ENCODE data around the gene MTURN.
"Not testable (repeated sequence)": the region's sequence is repeated elsewhere in the genome, so short reads cannot be mapped to it uniquely, and the experiment has no call there.

MTURN gene

DNA sequence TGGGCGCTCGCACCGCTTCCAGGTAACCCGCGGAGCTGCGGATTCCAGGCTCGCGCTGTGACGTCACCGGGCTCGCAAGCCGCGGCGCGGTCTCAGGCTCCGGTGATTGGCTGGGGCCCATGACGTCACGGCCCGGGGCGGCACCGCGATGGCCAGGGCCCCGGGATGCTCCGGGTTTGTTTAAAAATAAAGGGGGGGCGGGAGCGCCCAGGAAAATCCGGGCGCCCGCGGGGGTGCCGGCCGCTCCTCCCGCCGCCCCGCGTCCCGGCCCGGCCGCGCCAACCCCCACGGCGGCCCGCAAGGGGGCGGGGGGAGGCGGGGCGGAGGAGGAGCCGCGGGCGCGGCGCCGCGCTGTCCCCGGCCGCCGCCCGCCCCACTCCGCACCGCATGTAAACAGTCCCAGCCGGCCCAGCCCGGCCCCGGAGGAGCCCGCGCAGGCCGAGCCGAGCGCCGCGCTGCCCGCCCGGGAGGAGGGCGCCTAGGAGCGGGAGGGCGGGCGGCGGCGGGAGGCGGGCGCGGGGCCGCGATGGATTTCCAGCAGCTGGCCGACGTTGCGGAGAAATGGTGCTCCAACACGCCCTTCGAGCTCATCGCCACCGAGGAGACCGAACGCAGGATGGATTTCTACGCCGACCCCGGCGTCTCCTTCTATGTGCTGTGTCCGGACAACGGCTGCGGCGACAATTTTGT is at the start of gene MTURN:
Gene MTURN, plus strand, starts transcription at position 376 of the 690 bp plus-strand sequence. Its CDS starts 151 bp downstream, at position 527.
- peak; percentile 82 for DNase-seq (ENCODE audit: low spot score)

DNA sequence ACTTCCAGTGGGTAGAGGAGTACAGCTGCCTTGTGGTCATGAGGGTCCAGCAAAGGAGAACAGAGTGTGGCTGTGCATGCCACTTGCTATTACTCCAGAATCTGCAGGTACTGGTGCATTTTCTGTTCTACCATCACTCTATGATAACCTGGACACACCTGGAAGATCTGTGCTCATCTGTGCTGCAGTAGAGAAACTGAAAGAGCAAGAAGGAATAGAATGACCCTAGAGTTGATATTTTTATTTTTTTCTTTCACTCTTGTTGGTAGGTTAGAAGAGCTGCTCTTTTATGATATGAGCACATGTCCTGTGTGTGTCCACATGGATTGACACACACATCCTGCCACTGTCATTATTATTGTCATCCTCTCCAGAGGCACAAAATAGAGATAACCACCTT is 48.3 kb upstream of the MTURN start:
- DNase-seq (ENCODE audit: low spot score) = no peak

DNA sequence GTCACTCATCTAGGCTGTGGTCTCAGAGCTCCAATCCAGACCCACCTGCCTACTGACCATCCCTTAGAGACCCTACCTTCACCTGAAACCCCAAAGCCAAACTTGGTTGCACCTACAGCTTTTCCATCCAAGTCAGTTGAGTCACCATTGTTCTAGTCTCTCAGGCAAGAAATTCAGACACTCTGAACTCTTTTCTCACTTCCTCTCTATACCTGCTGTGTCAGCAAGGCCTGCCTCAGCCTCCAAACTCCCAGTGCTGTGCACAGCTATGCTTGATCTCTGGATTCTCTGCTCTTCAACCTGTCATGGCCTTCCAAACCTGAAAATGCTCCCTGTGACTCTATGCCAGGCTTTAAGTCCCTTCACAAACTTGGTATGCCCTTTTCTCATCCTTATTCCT is 47.4 kb upstream of the MTURN start:
- DNase-seq (ENCODE audit: low spot score) = no peak

DNA sequence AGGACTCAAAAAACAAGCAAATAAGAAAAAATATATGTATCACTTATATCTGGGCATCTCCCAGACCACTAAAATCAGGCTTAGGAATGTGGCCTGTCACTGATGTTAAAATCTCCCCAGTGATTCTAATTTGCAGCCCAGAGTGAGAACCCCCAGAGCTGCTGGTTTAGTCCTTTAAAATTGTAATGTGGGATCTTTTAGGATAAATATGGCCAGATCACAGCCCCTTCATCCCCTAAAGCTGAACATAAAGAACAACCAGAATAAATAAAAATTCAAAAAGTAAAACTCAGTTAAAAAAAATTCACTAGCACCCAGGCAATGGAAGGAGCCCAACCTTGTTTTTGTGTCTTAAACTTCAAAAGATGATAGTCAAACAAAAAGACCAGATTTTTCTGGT is 46.4 kb upstream of the MTURN start:
- DNase-seq (ENCODE audit: low spot score) = no peak

DNA sequence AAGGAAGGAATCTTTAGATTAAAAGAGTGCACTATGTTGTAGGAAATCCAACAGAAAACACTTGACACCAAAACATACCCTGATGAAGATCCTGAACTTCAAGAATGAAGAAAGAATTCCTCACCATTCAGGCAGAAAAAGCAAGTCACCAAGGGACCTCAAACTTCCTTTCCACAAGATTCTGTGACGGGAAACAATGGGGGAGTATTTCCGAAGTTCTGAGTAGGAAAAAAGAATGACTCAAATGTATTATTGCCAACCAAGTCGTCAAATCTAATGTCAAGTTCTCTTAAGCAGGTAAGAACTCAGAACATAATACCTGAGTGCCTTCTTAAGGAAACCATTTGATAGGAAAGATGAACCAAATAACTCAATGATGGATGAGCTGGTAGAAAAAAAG is 44.7 kb upstream of the MTURN start:
- no peak for DNase-seq (ENCODE audit: low spot score)

DNA sequence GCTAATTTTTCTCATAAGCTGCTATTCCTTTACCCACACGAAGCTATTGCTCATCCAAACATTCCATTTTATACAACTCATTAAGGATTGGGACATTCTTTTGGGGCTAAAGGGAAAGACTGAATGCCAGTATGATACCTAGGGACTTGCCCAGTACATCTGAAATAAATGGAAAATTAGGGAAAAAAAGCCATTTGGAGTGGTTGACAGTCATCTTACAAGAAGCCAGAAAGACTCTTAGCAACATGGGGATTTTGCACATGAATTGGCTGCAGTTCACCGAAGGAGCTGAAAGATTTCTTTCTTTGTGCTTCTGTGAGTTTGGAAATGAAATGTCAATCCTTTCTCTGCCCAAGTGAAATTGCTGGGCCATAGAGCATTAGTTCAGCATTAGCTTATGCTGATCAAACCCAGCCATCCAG is 43.3 kb upstream of the MTURN start:
- no peak for DNase-seq (ENCODE audit: low spot score)

DNA sequence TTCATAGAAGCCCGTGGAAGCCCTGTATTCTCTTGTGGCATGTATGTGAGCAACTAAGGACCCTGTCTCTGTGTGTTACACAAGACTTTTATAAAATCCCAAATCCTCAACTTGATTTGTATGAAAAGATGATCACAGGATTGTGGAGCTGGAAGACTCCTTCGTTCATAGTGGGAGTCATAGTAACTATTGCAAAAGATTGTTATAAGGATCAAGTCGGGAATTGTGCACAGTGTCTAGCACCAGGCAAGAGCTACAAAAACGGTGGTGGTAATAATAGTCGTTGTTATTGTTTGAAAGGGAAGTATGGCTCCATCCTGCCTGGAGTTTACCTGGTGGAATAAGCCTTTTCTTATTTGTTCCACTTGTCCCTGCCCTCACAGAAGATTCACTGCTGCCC is 42.8 kb upstream of the MTURN start:
- no peak for DNase-seq (ENCODE audit: low spot score)

DNA sequence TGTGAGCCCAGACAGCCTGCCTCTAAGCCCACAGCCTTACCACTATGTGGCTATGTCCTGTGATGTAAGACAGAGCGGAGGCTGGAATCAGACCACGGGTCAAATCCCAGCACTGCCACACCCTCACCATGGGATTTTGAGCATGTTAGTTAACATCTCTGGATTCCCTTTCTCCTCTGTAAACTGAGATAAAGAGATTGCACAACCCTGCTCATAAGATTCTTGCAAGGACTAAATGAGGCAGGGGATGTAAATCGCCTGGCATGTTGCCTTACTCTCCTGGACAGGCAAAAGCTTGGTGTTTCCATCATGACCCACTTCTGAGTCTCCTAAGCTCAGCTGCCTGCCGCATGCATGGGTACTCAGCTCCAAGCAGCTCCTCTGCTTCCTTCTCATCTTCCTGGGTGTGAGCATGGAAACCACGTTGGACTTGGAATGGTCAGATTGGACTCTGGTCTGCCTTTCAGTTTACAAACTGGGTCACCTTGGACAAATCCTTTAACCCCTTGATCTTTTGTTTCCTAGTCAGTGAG is 41.3 kb upstream of the MTURN start:
- DNase-seq (ENCODE audit: low spot score) = no peak

DNA sequence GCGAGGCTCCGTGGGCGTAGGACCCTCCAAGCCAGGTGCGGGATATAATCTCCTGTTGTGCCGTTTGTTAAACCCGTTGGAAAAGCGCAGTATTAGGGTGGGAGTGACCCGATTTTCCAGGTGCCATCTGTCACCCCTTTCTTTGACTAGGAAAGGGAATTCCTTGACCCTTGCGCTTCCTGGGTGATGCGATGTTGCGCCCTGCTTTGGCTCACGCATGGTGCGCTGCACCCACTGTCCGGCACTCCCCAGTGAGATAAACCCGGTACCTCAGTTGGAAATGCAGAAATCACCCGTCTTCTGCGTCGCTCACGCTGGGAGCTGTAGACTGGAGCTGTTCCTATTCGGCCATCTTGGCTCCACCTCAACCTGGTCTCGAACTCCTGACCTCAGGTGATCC is 36.2 kb upstream of the MTURN start:
- DNase-seq (ENCODE audit: low spot score) = not testable (repeated sequence)

DNA sequence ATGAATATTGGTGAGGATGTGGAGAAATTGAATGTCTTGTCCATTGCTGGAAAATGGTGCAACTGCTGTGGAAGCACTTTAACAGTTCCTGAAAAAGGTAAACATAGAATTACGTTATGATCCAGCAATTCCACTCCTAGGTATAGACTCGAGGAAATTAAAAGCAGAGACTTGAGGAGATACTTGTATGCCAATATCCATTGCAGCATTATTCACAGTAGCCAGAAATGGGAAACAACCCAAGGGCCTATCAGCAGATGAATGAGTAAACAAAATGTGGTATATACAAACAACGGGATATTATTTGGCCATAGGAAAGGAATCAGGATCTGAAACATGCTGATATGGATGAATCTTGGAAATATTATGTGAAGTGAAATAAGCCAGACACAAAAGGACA is 32.5 kb upstream of the MTURN start:
- no peak for DNase-seq (ENCODE audit: low spot score)

DNA sequence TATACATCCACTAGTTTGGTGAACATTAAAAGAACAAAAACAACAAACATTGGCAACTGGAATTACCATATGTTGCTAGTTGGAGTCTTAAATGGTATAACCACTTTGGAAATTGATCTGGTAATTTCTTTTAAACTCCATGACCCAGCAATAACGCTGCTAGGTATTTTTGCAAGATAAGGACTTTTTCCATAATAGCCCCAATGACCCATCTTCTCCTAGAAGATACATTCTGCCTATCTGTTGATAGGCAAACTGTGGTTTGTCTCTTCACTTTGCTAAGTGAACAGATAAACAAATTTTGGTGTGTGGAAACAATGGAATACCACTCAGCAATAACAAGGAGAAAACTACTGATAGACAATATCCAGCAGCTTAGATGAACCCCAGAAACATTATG is 30.6 kb upstream of the MTURN start:
- no peak for DNase-seq (ENCODE audit: low spot score)

DNA sequence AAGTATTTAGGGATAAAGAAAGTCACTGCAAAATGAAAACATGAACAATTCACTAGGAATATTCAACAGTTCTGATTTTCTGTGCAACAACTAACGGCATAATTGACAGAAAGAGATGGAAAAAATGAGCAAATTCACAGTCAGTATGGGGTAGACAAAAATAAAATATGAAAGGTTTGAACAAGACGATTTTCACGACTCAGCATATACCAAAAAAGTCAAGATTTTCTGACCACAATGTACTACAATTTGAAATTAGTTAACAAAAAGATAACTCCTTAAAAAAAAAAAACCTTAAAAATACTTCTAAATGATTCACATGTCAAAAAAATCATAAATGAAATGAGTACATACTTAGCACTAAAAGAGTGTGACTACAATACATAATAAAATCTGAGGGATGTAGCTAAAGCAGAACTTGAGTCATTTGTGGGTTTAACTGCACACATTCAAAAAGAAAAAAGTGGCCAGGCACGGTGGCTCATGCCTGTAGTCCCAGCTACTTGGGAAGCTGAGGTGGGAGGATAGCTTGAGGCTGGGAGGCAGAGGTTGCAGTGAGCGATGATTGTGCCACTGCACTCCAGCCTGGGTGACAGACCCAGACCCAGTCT is 22.6 kb upstream of the MTURN start:
- no peak for DNase-seq (ENCODE audit: low spot score)

DNA sequence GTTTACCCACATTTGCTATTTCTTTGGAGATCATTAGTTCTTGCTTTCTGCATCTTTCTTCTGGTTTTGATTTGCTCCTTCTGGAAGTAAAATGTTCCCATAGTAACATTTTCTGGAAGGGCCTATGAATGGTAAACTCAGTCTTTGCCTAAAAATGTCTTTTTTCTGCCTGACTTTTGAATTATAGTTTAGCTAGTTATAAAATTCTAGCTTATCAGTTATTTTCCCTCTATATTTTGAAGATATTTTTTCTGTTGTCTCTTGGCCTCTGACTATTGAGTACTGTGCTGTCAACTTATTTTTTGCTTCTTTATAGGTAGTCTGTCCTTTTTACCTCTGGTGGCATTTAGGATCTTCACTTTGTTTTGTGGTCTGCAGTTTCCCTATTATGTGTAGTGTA is 21.6 kb upstream of the MTURN start:
- no peak for DNase-seq (ENCODE audit: low spot score)

DNA sequence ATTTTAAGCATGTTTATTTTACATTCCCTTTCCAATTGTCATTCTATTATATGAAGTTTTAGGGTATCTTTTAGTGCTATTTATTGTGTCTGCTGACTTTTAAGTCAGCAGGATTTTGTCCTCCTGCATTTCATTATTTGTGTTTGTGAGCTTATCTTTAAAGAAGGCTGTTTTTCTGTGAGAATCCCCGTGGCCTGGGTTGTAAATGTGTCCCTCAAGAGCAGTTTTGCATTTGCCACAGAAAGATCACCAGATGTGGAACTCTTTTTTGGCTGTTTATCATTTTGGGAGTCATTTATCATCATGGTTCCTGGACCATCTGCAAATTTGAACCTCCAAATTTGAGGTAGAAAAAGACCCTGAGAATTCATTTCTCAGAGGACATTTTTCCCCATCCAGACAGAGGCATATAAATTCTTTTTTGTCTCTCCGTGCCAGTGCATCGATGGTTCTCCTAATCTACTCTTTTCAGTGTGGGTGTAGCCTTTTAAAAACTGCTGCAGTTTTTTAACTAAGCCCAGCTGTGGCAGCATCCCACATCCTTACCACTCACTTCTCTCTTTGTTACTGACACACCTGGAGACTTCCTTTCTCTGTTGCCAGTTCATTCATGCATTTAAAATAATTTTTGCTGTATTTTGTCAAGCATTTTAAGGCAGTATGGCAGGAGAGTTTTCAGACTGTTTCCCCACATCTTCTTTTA is 20.1 kb upstream of the MTURN start:
- no peak for DNase-seq (ENCODE audit: low spot score)

DNA sequence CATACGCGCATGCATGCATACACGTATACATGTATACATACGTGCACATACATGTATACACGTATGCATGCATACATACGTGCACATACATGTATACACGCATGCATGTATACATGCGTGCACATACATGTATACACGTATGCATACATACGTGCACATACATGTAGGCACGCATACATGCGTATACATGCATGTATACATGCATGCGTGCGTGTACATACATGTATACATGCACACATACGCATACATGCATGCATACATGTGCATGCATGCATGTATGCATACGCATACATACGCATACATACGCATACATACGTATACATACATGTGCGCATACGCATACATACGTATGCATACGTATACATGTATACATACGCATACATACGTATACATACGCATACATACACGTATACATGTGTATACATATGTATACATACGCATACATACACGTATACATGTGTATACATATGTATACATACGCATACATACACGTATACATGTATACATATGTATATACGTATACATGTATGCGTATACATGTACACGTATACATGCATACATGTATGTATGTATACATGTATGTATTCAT is 19.0 kb upstream of the MTURN start:
- no peak for DNase-seq (ENCODE audit: low spot score)

DNA sequence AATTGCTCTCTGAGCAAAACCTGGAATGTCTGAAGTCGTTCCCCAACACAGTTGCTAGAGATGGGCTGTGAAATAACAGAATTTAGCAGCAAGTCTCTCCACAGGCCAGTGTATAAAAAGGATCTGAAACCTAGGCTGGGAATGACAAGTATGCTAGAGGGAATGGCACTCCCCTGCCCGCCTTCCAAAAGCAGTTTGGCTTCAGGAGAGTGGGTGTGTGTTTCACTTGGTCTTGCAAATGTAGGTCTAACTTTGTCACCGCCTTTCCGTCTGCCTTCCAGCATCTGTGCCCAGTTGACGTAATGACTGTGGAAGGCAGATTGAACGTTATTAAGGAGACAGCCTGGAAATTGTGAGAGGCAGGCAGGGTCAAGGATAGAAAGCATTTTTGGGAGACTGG is 18.0 kb upstream of the MTURN start:
- DNase-seq (ENCODE audit: low spot score) = no peak

DNA sequence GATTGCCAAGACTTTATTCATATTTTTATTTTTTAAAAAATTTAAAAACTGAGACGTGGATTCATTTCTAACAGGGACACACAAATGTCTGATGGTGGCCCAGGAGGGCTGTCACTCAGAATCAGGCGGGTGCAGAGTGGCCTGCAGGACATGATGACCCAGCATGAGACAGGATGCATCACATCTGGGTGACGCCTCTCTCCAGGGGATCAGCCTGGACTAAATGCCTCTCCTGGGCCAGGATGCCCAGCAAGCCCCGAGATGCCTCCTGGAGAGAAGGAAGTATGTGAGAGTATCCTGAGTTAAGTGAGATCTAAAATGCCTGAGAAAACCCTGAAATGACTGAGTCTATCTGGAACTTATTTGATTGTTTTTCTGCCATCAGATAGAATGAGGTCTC is 16.9 kb upstream of the MTURN start:
- DNase-seq (ENCODE audit: low spot score) = no peak

DNA sequence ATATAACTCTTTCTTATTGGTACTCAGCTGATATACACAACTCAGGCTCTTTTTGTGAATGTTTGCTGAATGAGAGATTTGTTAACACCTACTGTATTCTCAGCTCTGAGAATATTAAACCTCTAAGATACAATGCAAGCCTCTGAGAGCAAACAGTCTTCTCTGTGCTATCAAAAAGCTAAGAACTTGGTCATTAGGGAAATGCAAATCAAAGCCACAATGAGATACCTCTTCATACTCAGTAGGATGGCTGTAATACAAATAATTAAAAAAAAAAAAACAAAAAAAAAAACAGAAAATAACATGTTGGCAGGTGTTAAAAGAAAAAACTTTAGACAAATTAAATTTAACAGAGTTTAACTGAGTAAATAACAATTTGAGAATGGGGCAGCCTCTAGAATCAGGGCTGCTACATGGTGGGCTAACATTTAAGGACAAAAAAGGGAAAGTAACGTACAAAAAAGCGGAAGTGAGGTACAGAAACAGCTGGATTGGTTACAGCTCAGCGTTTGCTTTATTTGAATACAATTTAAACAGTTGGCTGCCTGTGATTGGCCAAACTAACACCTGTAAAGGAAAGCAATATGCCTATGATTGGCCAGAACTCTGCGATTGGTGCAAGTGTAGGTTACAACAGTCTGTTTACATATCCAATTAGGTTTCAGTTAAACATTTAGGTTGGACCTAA is 14.8 kb upstream of the MTURN start:
- no peak for DNase-seq (ENCODE audit: low spot score)

DNA sequence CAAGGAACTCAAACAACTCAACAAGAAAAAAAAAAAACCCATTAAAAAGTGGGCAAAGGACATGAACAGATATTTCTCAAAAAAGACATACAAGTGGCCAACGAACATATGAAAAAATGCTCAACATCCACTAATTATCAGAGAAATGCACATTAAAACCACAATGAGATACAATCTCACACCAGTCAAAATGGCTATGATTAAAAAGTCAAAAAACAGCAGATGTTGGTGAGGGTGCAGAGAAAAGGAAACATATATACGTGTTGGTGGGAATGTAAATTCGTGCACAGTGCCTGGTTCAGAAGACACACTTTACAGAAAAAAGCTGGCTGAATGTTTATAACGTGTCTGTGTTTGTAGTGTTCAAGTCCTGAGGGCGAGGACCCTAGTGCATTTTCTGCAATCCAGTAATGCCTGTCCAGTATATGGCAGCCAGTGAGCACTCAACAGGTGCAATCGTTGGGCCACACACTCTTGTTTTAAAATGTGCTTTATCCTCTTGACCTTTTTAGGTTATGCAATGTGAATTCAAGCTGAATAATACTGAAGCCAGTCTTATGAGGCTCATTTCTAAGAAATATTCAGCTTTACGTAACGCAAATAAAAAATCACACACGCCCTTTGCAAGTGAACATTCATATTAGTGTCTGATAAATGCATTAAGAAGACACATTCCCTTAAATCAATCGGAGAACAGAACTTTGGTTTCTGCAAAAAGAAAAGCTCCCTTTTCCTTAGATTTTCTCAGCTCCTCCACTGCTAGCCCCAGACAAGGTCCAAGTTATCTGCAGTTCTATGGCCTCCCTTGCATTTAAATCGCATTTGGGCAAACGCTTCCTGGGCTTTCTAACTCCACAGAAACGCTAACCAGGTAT is 813 bp upstream of the MTURN start:
- DNase-seq (ENCODE audit: low spot score) = no peak

DNA sequence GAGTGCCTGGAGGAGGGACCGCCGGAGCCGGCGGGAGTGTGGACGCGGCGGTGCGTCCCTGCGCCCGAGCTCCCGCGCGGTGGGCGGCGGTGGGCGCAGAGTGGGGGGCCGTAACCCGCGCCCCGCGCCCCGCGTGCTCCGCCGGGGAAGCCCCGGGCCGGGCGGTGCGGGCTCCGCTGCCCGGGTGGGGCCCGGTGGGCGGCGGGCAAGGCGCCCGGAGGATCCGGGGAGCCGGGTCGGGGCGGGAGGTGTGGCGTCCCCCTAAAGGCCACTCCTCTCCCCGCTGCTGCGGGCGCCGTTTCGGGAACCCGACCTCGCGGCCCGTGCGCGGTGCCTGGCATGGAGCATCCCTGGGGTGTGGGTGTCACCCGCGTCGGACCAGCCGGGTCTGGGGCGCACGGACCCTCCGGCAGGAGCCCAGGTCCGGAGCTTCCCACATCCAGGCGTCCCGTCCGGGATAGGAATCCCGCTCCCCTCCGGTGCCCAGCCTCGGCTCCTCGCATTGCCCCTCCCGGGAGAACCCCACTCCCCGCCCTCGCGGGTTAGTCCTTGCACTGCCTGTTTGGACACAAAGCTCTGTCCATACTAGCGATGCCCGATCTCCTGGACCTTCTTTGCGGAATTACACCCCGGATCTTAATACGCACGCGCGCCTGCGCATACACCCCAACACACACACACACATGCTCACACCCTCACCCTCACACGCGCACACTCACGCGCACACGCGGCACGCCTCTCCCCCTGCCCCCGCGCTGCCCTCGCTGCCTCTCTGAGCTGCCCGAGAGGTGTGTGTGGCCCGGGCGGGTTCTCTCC is 723 bp downstream of the MTURN start:
- DNase-seq (ENCODE audit: low spot score) = peak; percentile 61
